ENCODE measurements around the gene ZBTB9. TPM values are rescaled to one million over a fixed set of nuclear protein-coding genes. Genes with fewer than 3 reads are reported as not detected.
A peak's percentile ranks its signal among the peaks of the same experiment; 100 is the strongest.

The ZBTB9 gene
- total RNA-seq, 1 experiment from 2014 or later = 19.4 TPM

- TF ChIP-seq OVOL2 (CRISPR knock-in tag; IDR thresholded peaks at IDR 0.05; ENCODE audit: borderline replicate concordance) (no peak), ZNF512 (CRISPR knock-in tag; IDR thresholded peaks at IDR 0.05; ENCODE audit: borderline replicate concordance) (no peak), TCF7 (CRISPR knock-in tag; IDR thresholded peaks at IDR 0.05; ENCODE audit: low read depth) (no peak), PRRX2 (CRISPR knock-in tag; IDR thresholded peaks at IDR 0.05) (no peak), USF1 (CRISPR knock-in tag; IDR thresholded peaks at IDR 0.05) (peak; percentile 100), AR (CRISPR knock-in tag; IDR thresholded peaks at IDR 0.05) (no peak), ATF1 (CRISPR knock-in tag; IDR thresholded peaks at IDR 0.05) (no peak), FOXK1 (CRISPR knock-in tag; IDR thresholded peaks at IDR 0.05) (peak; percentile 94), E2F5 (CRISPR knock-in tag; IDR thresholded peaks at IDR 0.05) (no peak), GRHL2 (CRISPR knock-in tag; IDR thresholded peaks at IDR 0.05; ENCODE audit: insufficient replicate concordance, severe bottlenecking) (no peak), JUN (CRISPR knock-in tag; IDR thresholded peaks at IDR 0.05) (no peak), GTF2I (CRISPR knock-in tag; conservative IDR thresholded peaks at IDR 0.05) (no peak), ZNF232 (CRISPR knock-in tag; IDR thresholded peaks at IDR 0.05) (0 out of 2 replicates have a peak, but pooled peaks have one; percentile 34), ATF6 (CRISPR knock-in tag; IDR thresholded peaks at IDR 0.05) (no peak), ZNF121 (CRISPR knock-in tag; IDR thresholded peaks at IDR 0.05) (no peak), GABPB1 (CRISPR knock-in tag; IDR thresholded peaks at IDR 0.05) (peak; percentile 76), MXD4 (CRISPR knock-in tag; IDR thresholded peaks at IDR 0.05; ENCODE audit: borderline replicate concordance) (no peak), E2F4 (CRISPR knock-in tag; IDR thresholded peaks at IDR 0.05; ENCODE audit: borderline replicate concordance, low read depth) (no peak), SP1 (CRISPR knock-in tag; conservative IDR thresholded peaks at IDR 0.05) (peak; percentile 83; the same call in 1 of the 2 replicates), JAZF1 (CRISPR knock-in tag; IDR thresholded peaks at IDR 0.05) (no peak), ZNF671 (CRISPR knock-in tag; IDR thresholded peaks at IDR 0.05) (no peak), ZNF263 (CRISPR knock-in tag; IDR thresholded peaks at IDR 0.05; ENCODE audit: low read depth) (no peak)
Observed at GRCh38 chr6:33417903-33418689, 36.3 kb upstream of the ZBTB9 start, which contains the start of gene CUTA (continued).

Data from WTC11 (cell line).